SU-DHL-6 (cell line): ENCODE data around the gene HCN4.

Experiments used
- H2AFZ ChIP-seq: fragments of 200-600 bp; sonication (generic); 2 replicates; pipeline ENCODE4 v1.6.1; 2014; ENCODE audit warnings: low read depth, mild to moderate bottlenecking, moderate library complexity, mixed read lengths, antibody characterized with exemption, low read length; ENCODE audit not compliant: severe bottlenecking
- H3F3A ChIP-seq: fragments of 200-600 bp; shearing (Covaris generic); 2 replicates; pipeline ENCODE4 v1.6.0; 2016; ENCODE audit warnings: antibody characterized with exemption, mild to moderate bottlenecking; ENCODE audit not compliant: insufficient read depth
- H3K27ac ChIP-seq: fragments of 200-600 bp; sonication (generic); 2 replicates; pipeline ENCODE4 v1.5.1; 2016; ENCODE audit warnings: low read depth, mild to moderate bottlenecking, low read length, moderate library complexity, mixed read lengths
- H3K27me3 ChIP-seq: fragments of 200-600 bp; sonication (generic), shearing (Covaris generic); 2 replicates; pipeline ENCODE4 v1.6.0; 2014; ENCODE audit warnings: mild to moderate bottlenecking, low read length
- H3K36me3 ChIP-seq: fragments of 200-600 bp; sonication (generic); 2 replicates; pipeline ENCODE4 v1.6.1; 2014; ENCODE audit warnings: mild to moderate bottlenecking, low read length, mixed read lengths
- H3K4me2 ChIP-seq: fragments of 300-600, 200-600 bp; shearing (Covaris generic), sonication (generic); 2 replicates; pipeline ENCODE4 v1.6.0; 2014; ENCODE audit warnings: low read length, low read depth, mild to moderate bottlenecking; ENCODE audit not compliant: poor library complexity, severe bottlenecking
- H3K4me3 ChIP-seq: fragments of 200-600 bp; sonication (generic); 2 replicates; pipeline ENCODE4 v1.5.1; 2014; ENCODE audit warnings: antibody characterized with exemption, low read length, mild to moderate bottlenecking, mixed read lengths; ENCODE audit not compliant: insufficient read depth, poor library complexity, severe bottlenecking
- H3K79me2 ChIP-seq: fragments of 200-600 bp; sonication (generic); 2 replicates; pipeline ENCODE4 v1.6.1; 2014; ENCODE audit warnings: mild to moderate bottlenecking, low read length, moderate library complexity; ENCODE audit not compliant: insufficient read depth
- H3K9ac ChIP-seq: fragments of 200-600 bp; sonication (generic); 2 replicates; pipeline ENCODE4 v1.7.0; 2014; ENCODE audit warnings: mild to moderate bottlenecking, low read length
- H3K9me2 ChIP-seq: fragments of 200-600 bp; sonication (generic); replicated peaks from 2 replicates; pipeline ENCODE4 v1.6.1; 2014; ENCODE audit warnings: low read length; ENCODE audit not compliant: insufficient read depth
- H3K9me3 ChIP-seq: fragments of 200-600 bp; sonication (generic); 2 replicates; pipeline ENCODE4 v1.6.1; 2014; ENCODE audit warnings: low read length, mixed read lengths; ENCODE audit not compliant: insufficient read depth
- H4K20me1 ChIP-seq: fragments of 200-600 bp; sonication (generic); 2 replicates; pipeline ENCODE4 v1.6.1; 2014; ENCODE audit warnings: low read depth, mild to moderate bottlenecking, antibody characterized with exemption, low read length, moderate library complexity, mixed read lengths
- CTCF ChIP-seq: fragments of 200-600 bp; sonication (generic); IDR thresholded peaks from one replicate; pipeline ENCODE4 v1.5.1; 2017; ENCODE audit warnings: antibody characterized with exemption, mild to moderate bottlenecking, low read length, moderate library complexity; ENCODE audit not compliant: insufficient read depth, poor library complexity, severe bottlenecking
- EZH2phosphoT487 ChIP-seq: fragments of 200-600 bp; sonication (generic), shearing (Covaris generic); conservative IDR thresholded peaks from 2 replicates; pipeline ENCODE4 v1.6.1; 2018; ENCODE audit warnings: mild to moderate bottlenecking, antibody characterized with exemption, low read length, moderate library complexity, mixed read lengths

Gene HCN4

GRCh38 chr15:73388256-73388781 is 19.6 kb upstream of the HCN4 start:
- Histone ChIP-seq H3K36me3 (no peaks in the 10 kb centered on the region), H3K9me3 (no peaks in the 10 kb centered on the region), H2AFZ (no peak overlapping the region), H4K20me1 (no peaks in the 10 kb centered on the region), H3F3A (no peaks in the 10 kb centered on the region), H3K27me3 (no peaks in the 10 kb centered on the region), H3K27ac (no peak overlapping the region), H3K9ac (no peak overlapping the region), H3K4me3 (no peak overlapping the region), H3K9me2 (no peaks in the 10 kb centered on the region), H3K4me2 (no peak overlapping the region), H3K79me2 (no peaks in the 10 kb centered on the region)
- TF ChIP-seq CTCF (no peak), EZH2phosphoT487 (no peak)

- no peaks in the 10 kb centered on the region for H3K36me3 ChIP-seq
- H3K79me2 ChIP-seq, result no peaks in the 10 kb centered on the region
- H3K4me3 ChIP-seq, result no peak overlapping the region
- no peak overlapping the region for H2AFZ ChIP-seq
- H3K27ac ChIP-seq, result no peak overlapping the region
- H4K20me1 ChIP-seq, result no peaks in the 10 kb centered on the region
- H3K9me3 ChIP-seq, result no peaks in the 10 kb centered on the region
- no peaks in the 10 kb centered on the region for H3K9me2 ChIP-seq
- H3K4me2 ChIP-seq, result no peak overlapping the region
- H3K9ac ChIP-seq, result no peak overlapping the region
- H3K27me3 ChIP-seq, result no peaks in the 10 kb centered on the region
- TF ChIP-seq CTCF (no peak), EZH2phosphoT487 (no peak)
- H3F3A ChIP-seq, result no peaks in the 10 kb centered on the region
These were observed 18.9 kb upstream of the HCN4 start for GRCh38 chr15:73387507-73388255.

GRCh38 chr15:73386886-73387506 is 18.2 kb upstream of the HCN4 start:
- no peaks in the 10 kb centered on the region for H3K9me2 ChIP-seq
- H3K9ac ChIP-seq, result no peak overlapping the region
- TF ChIP-seq EZH2phosphoT487, result no peak
- no peak for TF ChIP-seq CTCF
- no peaks in the 10 kb centered on the region for H3K9me3 ChIP-seq
- no peak overlapping the region for H3K4me2 ChIP-seq
- H4K20me1 ChIP-seq, result no peaks in the 10 kb centered on the region
- H3K27me3 ChIP-seq, result no peaks in the 10 kb centered on the region
- H3F3A ChIP-seq, result no peaks in the 10 kb centered on the region
- no peaks in the 10 kb centered on the region for H3K36me3 ChIP-seq
- H3K4me3 ChIP-seq, result no peak overlapping the region
- no peak overlapping the region for H3K27ac ChIP-seq
- no peaks in the 10 kb centered on the region for H3K79me2 ChIP-seq
- no peak overlapping the region for H2AFZ ChIP-seq
